ENCODE results near the gene TMEM151B. TPM values are rescaled to one million over a fixed set of nuclear protein-coding genes. Genes with fewer than 3 reads are reported as not detected.

Gene TMEM151B
- total and polyA plus RNA-seq, 2 donors (not counting 1 experiment from before 2014, with no cell fraction given), result 0.01 to 0.10 TPM

GRCh38 chr6:44310241-44310640 lies 40.0 kb downstream of the TMEM151B start:
- Histone ChIP-seq H3K27me3 (replicated peaks in 1 of 4; ENCODE audit: control extremely low read depth in 1 of 4, control insufficient read depth in 3 of 4, insufficient read depth in 4 of 4, low read length in 3 of 4) (no peaks in the 10 kb centered on the region), H3K4me1 (ENCODE audit: control insufficient read depth in 2 of 2, insufficient read depth in 2 of 2, low read length in 2 of 2) (peaks cover 7 to 9% of the 10 kb centered on the region in 2 donors), H4K20me1 (ENCODE audit: control insufficient read depth, insufficient read depth, low read length, poor library complexity, severe bottlenecking) (no peaks in the 10 kb centered on the region), H3K27ac (ENCODE audit: low read length in 2 of 2) (no peak overlapping the region), H3K36me3 (replicated peaks in 1 of 2; ENCODE audit: control extremely low read depth in 1 of 2, control insufficient read depth in 1 of 2, extremely low read depth in 1 of 2, insufficient read depth in 2 of 2, low read length in 1 of 2) (peaks cover 0 to 47% of the 10 kb centered on the region in 2 experiments), H3K4me3 (ENCODE audit: control extremely low read depth in 1 of 5, extremely low read depth in 1 of 5, insufficient read depth in 1 of 5, low read depth in 2 of 5, low read length in 4 of 5) (no peak overlapping the region), H2AFZ (ENCODE audit: insufficient read depth, low read depth, low read length, poor library complexity, severe bottlenecking) (no peak overlapping the region), H3K4me2 (replicated peaks; ENCODE audit: low read depth, low read length, poor library complexity, severe bottlenecking) (no peak overlapping the region), H3K79me2 (ENCODE audit: control insufficient read depth, insufficient read depth, low read length) (peaks cover 17% of the 10 kb centered on the region), H3K9me3 (ENCODE audit: control extremely low read depth in 1 of 3, control insufficient read depth in 2 of 3, insufficient read depth in 1 of 3, low read length in 2 of 3) (no peaks in the 10 kb centered on the region), H3K9ac (ENCODE audit: low read length) (no peak overlapping the region)
- intact Hi-C loops (cut with micrococcal nuclease), result no loop called here
- no peak for DNase-seq
- Mint-ChIP-seq H3K27me3 (no peaks in the 10 kb centered on the region), H3K27ac (no peak overlapping the region), H3K4me1 (peaks cover 17% of the 10 kb centered on the region), H3K4me3 (no peak overlapping the region), H3K9me3 (ENCODE audit: insufficient read depth) (no peaks in the 10 kb centered on the region)
- CTCF ChIA-PET, result interaction anchor here (1.2 to 9.6 kb wide), 3 partner anchors 28 to 137 kb away, joined by 4 to 107 read pairs (median 10); partner anchors contain the start of gene TMEM151B
- POLR2A ChIA-PET, result no interaction called here
- TF ChIP-seq EZH2 (IDR thresholded peaks at IDR 0.05; ENCODE audit: borderline replicate concordance, insufficient read depth, low read depth, low read length, poor library complexity, severe bottlenecking) (no peak), CTCF (IDR thresholded peaks at IDR 0.05) (no peak)
- ATAC-seq (ENCODE audit: low read depth), result no peak
- WGBS (ENCODE audit: insufficient coverage), result 100% methylated on average over 3 of the region's 3 CpGs

DNA sequence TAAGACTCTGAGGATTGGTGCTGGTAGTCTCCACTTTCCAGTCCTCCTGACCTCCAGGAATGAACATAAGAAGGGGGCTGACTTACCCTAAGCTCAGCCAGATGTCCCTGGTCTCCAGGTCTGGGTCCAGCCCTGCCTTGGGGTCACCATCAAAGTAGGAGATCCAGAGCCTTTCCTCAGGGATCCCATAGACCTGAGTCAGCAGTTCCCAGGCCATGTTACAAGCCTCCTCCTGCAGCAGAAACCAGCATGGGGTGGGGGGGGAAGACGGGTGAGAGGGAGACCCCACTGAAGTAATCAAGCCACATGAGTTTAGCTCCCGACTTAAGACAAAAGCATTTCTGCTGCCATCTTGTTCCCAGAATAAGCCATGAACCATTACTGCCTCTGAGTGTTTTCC lies 41.1 kb downstream of the TMEM151B start:
- Mint-ChIP-seq H3K4me3 (peak overlapping the region; percentile 94), H3K27ac (no peak overlapping the region), H3K4me1 (peaks cover 17% of the 10 kb centered on the region), H3K9me3 (ENCODE audit: insufficient read depth) (no peaks in the 10 kb centered on the region), H3K27me3 (no peaks in the 10 kb centered on the region)
- intact Hi-C loops (cut with micrococcal nuclease), result no loop called here
- Histone ChIP-seq H3K36me3 (replicated peaks in 1 of 2; ENCODE audit: control extremely low read depth in 1 of 2, control insufficient read depth in 1 of 2, extremely low read depth in 1 of 2, insufficient read depth in 2 of 2, low read length in 1 of 2) (peaks cover 0 to 37% of the 10 kb centered on the region in 2 experiments), H3K9ac (ENCODE audit: low read length) (no peak overlapping the region), H3K27ac (ENCODE audit: low read length in 2 of 2) (no peak overlapping the region), H4K20me1 (ENCODE audit: control insufficient read depth, insufficient read depth, low read length, poor library complexity, severe bottlenecking) (no peaks in the 10 kb centered on the region), H3K4me2 (replicated peaks; ENCODE audit: low read depth, low read length, poor library complexity, severe bottlenecking) (no peak overlapping the region), H3K27me3 (replicated peaks in 1 of 4; ENCODE audit: control extremely low read depth in 1 of 4, control insufficient read depth in 3 of 4, insufficient read depth in 4 of 4, low read length in 3 of 4) (peaks cover 0 to under 1% (median 0%) of the 10 kb centered on the region in 4 experiments), H3K4me1 (ENCODE audit: control insufficient read depth in 2 of 2, insufficient read depth in 2 of 2, low read length in 2 of 2) (peaks cover 7 to 9% of the 10 kb centered on the region in 2 donors), H3K79me2 (ENCODE audit: control insufficient read depth, insufficient read depth, low read length) (peaks cover 17% of the 10 kb centered on the region), H3K4me3 (ENCODE audit: control extremely low read depth in 1 of 5, extremely low read depth in 1 of 5, insufficient read depth in 1 of 5, low read depth in 2 of 5, low read length in 4 of 5) (no peak overlapping the region), H2AFZ (ENCODE audit: insufficient read depth, low read depth, low read length, poor library complexity, severe bottlenecking) (no peak overlapping the region), H3K9me3 (ENCODE audit: control extremely low read depth in 1 of 3, control insufficient read depth in 2 of 3, insufficient read depth in 1 of 3, low read length in 2 of 3) (no peaks in the 10 kb centered on the region)
- 78% methylated on average over 1 of the region's 2 CpGs for WGBS (ENCODE audit: insufficient coverage)
- DNase-seq, result no peak
- TF ChIP-seq CTCF (IDR thresholded peaks at IDR 0.05) (no peak), EZH2 (IDR thresholded peaks at IDR 0.05; ENCODE audit: borderline replicate concordance, insufficient read depth, low read depth, low read length, poor library complexity, severe bottlenecking) (no peak)
- ChIA-PET CTCF (interaction anchor here (1.1 to 2.8 kb wide), 3 partner anchors 27 to 138 kb away, joined by 4 to 10 read pairs (median 4); no protein-coding TSS in a partner anchor), POLR2A (interaction anchor here (0.6 kb wide), 1 partner anchor 65 kb away, joined by 3 read pairs; the partner anchor contains the start of gene HSP90AB1)
- no peak for ATAC-seq (ENCODE audit: low read depth)
